Uterus (tissue), 2 donors: ENCODE results near the gene CNTN2.

Experiments
- POLR2A ChIP-seq, 2 donors: fragments of 450-650 bp; IDR thresholded peaks; one replicate each; pipeline ENCODE4 v1.6.1; 2016; ENCODE audit warnings: antibody characterized with exemption in 2 of 2, mild to moderate bottlenecking in 1 of 2, moderate library complexity in 1 of 2
- TF ChIP-seq, protein P1 (sequence below), 4 experiments: fragments of 200-600 bp in 2 of 4; fragments of 450-650 bp in 2 of 4; sonication (generic) in 2 of 4; IDR thresholded peaks; one replicate each; pipeline ENCODE4 v1.5.1; 2016 to 2019; ENCODE audit warnings: antibody characterized with exemption in 4 of 4, mild to moderate bottlenecking in 2 of 4, moderate library complexity in 1 of 4

- TF ChIP-seq POLR2A (IDR thresholded peaks at IDR 0.05) = no peak
- TF ChIP-seq, protein P1, sequence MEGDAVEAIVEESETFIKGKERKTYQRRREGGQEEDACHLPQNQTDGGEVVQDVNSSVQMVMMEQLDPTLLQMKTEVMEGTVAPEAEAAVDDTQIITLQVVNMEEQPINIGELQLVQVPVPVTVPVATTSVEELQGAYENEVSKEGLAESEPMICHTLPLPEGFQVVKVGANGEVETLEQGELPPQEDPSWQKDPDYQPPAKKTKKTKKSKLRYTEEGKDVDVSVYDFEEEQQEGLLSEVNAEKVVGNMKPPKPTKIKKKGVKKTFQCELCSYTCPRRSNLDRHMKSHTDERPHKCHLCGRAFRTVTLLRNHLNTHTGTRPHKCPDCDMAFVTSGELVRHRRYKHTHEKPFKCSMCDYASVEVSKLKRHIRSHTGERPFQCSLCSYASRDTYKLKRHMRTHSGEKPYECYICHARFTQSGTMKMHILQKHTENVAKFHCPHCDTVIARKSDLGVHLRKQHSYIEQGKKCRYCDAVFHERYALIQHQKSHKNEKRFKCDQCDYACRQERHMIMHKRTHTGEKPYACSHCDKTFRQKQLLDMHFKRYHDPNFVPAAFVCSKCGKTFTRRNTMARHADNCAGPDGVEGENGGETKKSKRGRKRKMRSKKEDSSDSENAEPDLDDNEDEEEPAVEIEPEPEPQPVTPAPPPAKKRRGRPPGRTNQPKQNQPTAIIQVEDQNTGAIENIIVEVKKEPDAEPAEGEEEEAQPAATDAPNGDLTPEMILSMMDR (IDR thresholded peaks at IDR 0.05) = no peak
Measured at GRCh38 chr1:205017001-205017400, 26.0 kb upstream of the CNTN2 start.
